ENCODE measurements around the gene CISH.

CISH gene

GRCh38 chr3:50577348-50577747 is 34.2 kb downstream of the CISH start:
- in situ Hi-C loops (cut with MboI; ENCODE audit: low sequenced_read_pairs) = no loop called here

GRCh38 chr3:50575372-50575771 is 36.2 kb downstream of the CISH start:
- in situ Hi-C loops (cut with MboI; ENCODE audit: low sequenced_read_pairs) = no loop called here

- in situ Hi-C loops (cut with MboI; ENCODE audit: low sequenced_read_pairs) = no loop called here
These were observed 37.1 kb downstream of the CISH start for GRCh38 chr3:50574444-50574831.

DNA sequence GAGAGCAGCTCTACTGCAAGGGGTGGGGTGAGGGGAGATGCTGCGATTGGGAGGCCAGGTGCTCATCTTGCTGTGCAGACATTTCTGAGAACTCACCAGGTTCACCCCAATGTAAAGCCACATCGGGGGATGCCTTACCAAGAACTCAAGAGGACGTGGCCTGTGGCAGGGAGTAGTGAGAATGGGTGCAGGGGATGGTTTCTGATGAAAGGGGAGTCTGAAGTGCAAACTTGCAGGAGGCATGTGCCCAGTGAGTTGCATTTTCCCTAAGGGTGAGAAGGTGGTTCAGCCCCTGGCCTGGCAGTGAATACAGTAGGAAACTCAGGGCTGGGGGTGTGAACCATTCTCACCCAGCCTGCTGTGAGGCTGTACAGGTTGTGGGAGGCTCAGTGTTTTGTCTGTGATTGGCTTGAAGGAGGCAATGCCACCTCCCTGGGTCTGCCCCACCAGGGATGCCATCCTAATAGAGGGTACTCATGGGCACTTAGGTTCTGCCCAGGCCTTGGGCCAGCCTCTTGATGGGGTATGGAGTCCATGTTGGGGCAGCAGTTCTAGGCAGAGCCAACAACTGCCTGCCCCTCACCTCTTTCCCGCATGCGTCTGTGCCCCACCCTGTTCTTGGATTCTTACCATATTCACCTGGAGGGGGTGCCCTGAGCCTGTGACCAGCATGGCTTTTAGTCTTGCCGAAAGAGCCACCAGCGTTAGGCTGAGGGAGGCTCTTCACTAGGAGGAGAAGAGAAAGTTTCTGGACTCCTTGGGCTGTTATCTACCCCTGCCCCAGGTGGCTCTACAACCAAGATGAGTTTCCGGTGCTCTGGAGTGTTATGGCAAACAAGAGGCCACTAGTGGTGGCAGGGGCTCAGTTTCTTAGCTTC is 37.8 kb downstream of the CISH start:
- in situ Hi-C loops (cut with MboI; ENCODE audit: low sequenced_read_pairs) = no loop called here

- in situ Hi-C loops (cut with MboI; ENCODE audit: low sequenced_read_pairs) = no loop called here
These were observed 38.7 kb downstream of the CISH start for GRCh38 chr3:50572801-50573371.

DNA sequence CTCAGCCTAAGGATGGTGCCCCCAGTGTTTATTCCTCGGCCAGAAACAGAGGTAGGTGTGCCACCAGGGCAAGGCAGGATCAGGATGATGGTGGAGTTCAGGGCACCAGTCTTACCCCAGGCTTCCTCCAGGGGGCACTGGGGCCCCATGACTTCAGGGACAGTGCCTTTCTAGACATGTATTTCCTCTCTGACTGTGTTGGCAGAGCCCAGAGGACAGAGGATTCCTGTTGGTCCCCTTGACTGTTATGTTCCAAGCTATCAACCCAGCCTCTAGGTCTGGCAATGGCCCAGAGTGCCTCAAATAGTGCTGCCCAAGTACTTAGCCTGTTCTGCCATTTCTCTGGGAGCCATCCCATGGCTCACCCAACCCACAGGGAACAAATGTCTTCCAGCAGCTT is 39.4 kb downstream of the CISH start:
- in situ Hi-C loops (cut with MboI; ENCODE audit: low sequenced_read_pairs) = no loop called here

DNA sequence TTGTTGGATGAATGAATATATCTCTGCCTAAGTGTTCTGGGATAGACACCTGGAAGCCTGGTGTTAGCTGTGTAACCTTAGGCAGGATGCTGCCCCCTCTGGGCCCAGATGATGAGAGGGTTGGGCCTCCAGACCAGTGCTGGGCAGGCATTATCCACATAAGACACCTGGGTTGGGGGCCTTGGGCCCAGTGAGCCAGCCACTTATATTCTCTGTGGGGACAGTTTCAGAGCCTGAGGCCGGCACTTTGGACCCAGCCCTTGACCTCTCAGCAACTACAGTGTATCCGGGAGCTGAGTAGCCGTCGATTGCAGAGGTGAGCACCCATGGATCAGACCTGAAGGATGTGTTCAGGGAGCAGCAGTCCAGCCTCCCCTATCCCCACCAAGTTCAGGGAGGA is 40.1 kb downstream of the CISH start:
- in situ Hi-C loops (cut with MboI; ENCODE audit: low sequenced_read_pairs) = no loop called here

DNA sequence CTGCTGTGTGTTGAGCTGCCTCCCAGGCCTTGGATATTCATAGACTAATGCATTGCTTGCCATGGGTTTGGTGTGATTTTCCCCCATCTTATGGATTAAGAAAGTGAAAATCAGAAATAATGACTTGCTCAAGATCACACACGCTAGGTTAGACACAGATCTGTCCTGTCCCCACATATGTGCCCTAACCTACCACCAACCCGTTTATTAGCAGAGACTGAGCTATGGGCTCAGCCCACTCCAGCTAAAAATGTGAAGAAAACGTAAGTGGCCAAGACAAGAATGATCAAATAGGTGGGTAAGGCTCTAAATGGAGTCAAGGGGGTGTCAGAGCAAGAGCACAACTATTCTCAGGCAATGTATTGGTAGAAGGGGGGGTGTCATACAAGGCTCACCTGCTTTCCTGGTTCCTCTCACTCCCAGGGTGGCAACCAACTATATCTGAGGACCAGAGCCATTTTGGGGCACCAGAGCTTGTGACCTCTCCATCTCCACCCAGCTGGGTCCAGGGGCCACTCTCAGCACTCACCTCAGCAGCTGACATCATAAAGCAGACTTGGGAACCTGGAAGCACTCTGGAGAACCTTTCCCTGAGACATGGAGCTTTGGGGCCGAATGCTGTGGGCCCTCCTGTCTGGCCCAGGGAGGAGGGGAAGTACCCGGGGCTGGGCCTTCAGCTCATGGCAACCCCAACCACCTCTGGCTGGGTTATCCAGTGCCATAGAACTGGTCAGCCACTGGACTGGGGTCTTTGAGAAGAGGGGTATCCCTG is 40.9 kb downstream of the CISH start:
- in situ Hi-C loops (cut with MboI; ENCODE audit: low sequenced_read_pairs) = no loop called here

- in situ Hi-C loops (cut with MboI; ENCODE audit: low sequenced_read_pairs) = no loop called here
These were observed 42.4 kb downstream of the CISH start, which contains the start of gene HEMK1 for GRCh38 chr3:50568947-50569749. HEMK1 (plus strand) TSS chr3:50569522; CDS start chr3:50571105, 1,583 bp downstream.

DNA sequence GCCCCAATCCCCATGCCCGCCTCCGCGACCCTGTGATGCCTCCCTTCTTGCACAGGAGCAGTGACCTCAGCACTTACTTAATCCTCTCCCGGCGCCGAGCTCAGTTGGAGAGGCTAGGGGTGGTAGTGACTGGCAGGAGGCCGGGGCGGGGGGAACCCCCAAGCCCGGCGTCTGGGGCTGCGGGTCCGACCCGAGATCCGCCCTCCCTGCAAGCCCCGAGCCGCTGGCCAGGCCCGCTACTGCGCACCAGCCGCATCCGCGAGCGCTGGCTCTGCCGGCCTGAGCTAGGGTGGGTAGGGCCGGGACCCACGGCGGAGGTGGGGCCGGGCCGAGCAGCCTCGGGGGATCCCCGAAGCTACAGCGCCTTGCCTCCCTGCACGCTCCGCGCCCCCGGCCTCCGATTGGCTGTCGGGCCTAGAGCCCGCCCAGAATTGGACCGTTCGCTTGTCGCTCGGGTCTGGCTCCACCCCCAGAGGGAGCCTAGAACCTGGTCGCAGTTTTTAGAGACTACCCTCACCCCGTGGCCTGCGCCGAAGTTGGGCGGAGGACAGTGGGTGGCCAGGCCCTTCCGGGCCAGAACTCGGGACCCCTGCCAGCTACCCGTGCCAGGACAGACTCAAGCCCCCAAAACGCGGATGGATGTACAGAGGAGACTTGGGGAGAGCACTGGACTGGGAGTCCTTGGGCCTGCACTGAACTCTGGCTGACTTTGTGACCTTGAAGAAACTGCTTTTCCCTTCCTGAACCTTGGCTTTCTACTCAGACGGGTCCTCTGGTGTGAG is 44.0 kb downstream of the CISH start, which contains the start of gene C3orf18:
Gene C3orf18 (minus strand): TSS at position 362 of the 782 bp plus-strand sequence. CDS start 2,048 bp downstream, outside the sequence.
- in situ Hi-C loops (cut with MboI; ENCODE audit: low sequenced_read_pairs) = no loop called here

DNA sequence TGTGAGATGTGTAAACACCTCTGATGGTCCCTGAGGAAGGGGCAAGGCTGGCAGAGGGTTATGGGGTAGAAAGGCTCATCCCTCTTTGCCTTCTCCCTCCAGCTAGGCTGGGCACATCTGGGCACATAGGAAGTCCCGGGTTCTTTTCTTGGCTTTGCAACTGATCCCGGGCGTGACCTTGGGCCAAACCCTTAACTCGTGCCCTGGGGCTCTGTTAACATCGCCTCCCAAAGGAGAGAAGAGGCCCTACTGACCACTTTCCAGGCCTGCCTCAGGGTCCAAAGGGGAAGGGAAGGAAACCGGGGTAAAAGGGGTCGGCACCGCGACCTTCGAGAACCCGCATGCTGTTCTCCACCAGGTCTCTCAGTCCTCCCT is 44.6 kb downstream of the CISH start:
- in situ Hi-C loops (cut with MboI; ENCODE audit: low sequenced_read_pairs) = no loop called here

DNA sequence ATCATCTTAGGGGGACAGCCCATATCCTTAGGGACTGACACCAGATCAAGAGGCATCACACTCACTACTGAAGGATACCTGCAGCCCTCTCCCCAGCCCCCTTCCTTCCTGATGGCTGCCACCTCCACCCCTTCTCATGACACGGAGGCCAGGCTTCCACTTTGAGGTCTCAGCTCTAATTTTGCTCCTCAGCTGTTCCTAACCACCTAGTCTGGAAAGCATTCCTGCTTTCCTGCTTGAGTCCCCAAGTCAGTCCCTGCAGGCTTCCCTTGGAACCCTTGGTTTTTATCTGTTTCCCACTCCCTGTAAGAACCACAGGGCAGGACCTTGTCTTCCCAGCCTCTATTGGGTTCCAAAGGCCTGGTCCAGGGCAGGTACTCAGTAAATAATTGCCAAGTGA is 47.3 kb downstream of the CISH start:
- in situ Hi-C loops (cut with MboI; ENCODE audit: low sequenced_read_pairs) = no loop called here

DNA sequence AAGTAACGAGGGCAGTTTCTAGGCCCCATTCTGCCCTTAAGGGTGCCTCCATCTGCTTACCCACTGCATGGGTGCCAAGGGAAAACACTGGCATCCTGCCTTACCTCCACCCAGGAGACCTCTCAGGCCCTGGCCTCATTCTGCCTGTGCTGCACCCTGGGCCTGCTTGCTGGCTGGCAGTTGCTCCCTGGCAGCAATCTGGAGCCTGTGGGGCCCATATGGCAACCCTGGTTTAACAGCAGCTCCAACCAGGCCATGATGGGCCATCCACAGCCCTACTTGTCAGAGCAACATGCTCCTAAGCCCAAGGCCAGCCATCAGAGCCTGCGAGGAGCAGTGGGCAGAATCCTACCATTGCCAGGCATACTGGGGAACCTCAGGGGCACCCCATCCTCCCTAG is 47.7 kb downstream of the CISH start:
- in situ Hi-C loops (cut with MboI; ENCODE audit: low sequenced_read_pairs) = no loop called here

GRCh38 chr3:50562861-50563260 is 48.7 kb downstream of the CISH start:
- in situ Hi-C loops (cut with MboI; ENCODE audit: low sequenced_read_pairs) = no loop called here

DNA sequence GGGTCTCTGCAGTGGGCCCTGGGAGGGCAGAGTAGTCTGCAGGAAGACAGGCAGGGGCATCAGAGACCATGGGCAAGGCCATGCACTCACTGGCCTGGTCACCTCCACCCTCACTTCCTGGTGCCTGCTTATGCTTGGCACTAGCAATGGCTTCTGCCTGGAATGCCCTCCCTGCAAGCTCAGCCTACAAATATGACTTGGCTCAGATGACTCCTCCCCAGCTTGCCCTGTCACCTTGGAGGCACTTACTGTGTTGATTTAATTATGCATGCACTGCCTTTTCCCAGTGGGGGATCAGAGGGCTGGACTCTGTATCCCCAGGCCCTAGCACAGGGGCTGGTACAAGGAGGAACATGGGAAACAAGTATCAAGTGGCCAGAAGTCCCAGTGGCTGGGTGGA is 51.9 kb downstream of the CISH start:
- in situ Hi-C loops (cut with MboI; ENCODE audit: low sequenced_read_pairs) = no loop called here

- in situ Hi-C loops (cut with MboI; ENCODE audit: low sequenced_read_pairs) = no loop called here
These were observed 53.7 kb downstream of the CISH start for GRCh38 chr3:50557915-50558314.

DNA sequence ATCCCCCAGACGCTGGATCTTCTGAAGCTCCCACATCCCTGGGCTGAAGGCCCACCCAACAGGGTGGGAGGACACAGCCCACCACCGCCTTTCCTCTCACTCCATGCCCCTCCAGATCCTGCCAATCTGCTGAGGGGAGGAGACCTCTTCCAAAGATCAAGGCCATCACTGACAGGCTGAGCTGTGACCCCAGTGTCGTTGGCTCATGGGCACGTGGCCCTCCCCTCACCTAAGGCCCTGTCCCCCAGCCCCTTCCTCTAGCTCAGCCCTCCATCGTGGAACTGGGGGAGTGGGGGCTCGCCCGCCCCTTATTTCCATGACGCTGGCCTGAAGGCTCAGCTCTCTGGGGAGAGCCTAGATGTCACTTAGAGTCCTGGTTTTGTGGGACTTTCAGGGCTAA is 54.5 kb downstream of the CISH start:
- in situ Hi-C loops (cut with MboI; ENCODE audit: low sequenced_read_pairs) = no loop called here
